ENCODE results near the gene MEMO1.
A peak's percentile ranks its signal among the peaks of the same experiment; 100 is the strongest.

MEMO1 gene

GRCh38 chr2:31983762-31984467 is 26.9 kb downstream of the MEMO1 start:
- ATAC-seq, result no peak
- TF ChIP-seq ZNF8 (CRISPR knock-in tag; IDR thresholded peaks at IDR 0.05) (no peak), TSHZ2 (CRISPR knock-in tag; IDR thresholded peaks at IDR 0.05) (no peak)

DNA sequence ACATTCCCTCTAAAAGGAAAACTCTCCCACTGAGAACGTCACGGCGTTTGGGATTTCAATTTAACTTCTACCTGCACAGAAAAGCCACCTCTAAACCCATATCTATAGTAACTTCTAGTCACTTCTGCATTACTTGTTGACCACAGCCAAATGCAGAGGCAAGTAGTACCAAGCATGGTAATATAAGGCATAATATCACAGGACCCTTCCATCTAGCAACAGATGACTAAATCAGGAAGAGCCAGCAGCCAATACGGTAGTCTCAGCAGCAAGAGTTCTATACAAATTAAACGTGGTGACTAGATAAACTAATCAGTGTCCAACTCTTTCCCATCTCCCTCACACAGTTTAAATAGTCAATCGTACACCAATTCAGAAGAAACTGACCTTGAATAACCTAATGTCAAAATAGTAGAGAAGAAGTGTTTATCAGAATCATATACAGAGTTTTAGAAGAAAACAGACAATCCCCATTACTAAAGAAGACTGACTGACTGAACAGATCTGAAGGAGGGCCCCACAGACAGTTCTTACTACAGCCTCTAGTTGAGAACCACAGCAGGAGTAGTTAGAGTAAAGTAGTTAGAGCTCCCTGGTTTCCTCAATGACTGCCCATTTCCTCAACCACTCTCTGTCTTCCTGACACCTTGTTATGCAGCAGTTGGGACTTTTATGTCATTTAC is 30.0 kb downstream of the MEMO1 start:
- TF ChIP-seq TOX (CRISPR knock-in tag; IDR thresholded peaks at IDR 0.05; ENCODE audit: borderline replicate concordance) (no peak), ZNF8 (CRISPR knock-in tag; IDR thresholded peaks at IDR 0.05) (no peak), ZFP30 (CRISPR knock-in tag; IDR thresholded peaks at IDR 0.05) (no peak), ZNF565 (CRISPR knock-in tag; conservative IDR thresholded peaks at IDR 0.05; ENCODE audit: low read depth) (no peak), OSR1 (CRISPR knock-in tag; IDR thresholded peaks at IDR 0.05) (no peak), ZNF70 (CRISPR knock-in tag; IDR thresholded peaks at IDR 0.05) (no peak), TCF4 (CRISPR knock-in tag; IDR thresholded peaks at IDR 0.05; ENCODE audit: borderline replicate concordance) (no peak), TSHZ2 (CRISPR knock-in tag; IDR thresholded peaks at IDR 0.05) (no peak), CSDC2 (CRISPR knock-in tag; IDR thresholded peaks at IDR 0.05) (no peak), PPARA (CRISPR knock-in tag; IDR thresholded peaks at IDR 0.05; ENCODE audit: borderline replicate concordance) (no peak)
- TF ChIP-seq, protein P1, sequence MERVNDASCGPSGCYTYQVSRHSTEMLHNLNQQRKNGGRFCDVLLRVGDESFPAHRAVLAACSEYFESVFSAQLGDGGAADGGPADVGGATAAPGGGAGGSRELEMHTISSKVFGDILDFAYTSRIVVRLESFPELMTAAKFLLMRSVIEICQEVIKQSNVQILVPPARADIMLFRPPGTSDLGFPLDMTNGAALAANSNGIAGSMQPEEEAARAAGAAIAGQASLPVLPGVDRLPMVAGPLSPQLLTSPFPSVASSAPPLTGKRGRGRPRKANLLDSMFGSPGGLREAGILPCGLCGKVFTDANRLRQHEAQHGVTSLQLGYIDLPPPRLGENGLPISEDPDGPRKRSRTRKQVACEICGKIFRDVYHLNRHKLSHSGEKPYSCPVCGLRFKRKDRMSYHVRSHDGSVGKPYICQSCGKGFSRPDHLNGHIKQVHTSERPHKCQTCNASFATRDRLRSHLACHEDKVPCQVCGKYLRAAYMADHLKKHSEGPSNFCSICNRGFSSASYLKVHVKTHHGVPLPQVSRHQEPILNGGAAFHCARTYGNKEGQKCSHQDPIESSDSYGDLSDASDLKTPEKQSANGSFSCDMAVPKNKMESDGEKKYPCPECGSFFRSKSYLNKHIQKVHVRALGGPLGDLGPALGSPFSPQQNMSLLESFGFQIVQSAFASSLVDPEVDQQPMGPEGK (CRISPR knock-in tag; IDR thresholded peaks at IDR 0.05; ENCODE audit: borderline replicate concordance), result no peak
- TF ChIP-seq, protein P2, sequence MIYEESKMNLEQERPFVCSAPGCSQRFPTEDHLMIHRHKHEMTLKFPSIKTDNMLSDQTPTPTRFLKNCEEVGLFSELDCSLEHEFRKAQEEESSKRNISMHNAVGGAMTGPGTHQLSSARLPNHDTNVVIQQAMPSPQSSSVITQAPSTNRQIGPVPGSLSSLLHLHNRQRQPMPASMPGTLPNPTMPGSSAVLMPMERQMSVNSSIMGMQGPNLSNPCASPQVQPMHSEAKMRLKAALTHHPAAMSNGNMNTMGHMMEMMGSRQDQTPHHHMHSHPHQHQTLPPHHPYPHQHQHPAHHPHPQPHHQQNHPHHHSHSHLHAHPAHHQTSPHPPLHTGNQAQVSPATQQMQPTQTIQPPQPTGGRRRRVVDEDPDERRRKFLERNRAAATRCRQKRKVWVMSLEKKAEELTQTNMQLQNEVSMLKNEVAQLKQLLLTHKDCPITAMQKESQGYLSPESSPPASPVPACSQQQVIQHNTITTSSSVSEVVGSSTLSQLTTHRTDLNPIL (CRISPR knock-in tag; IDR thresholded peaks at IDR 0.05; ENCODE audit: low read depth), result no peak
- peak; percentile 100 for ATAC-seq

GRCh38 chr2:31979956-31980355 is 30.9 kb downstream of the MEMO1 start:
- no peak for TF ChIP-seq PPARA (CRISPR knock-in tag; IDR thresholded peaks at IDR 0.05; ENCODE audit: borderline replicate concordance)
- TF ChIP-seq CSRNP3 (CRISPR knock-in tag; IDR thresholded peaks at IDR 0.05), result no peak
- TF ChIP-seq CSDC2 (CRISPR knock-in tag; IDR thresholded peaks at IDR 0.05), result no peak
- TF ChIP-seq ARNTL (CRISPR knock-in tag; IDR thresholded peaks at IDR 0.05; ENCODE audit: borderline replicate concordance, low read depth), result no peak
- no peak for TF ChIP-seq TSHZ2 (CRISPR knock-in tag; IDR thresholded peaks at IDR 0.05)
- no peak for TF ChIP-seq OSR1 (CRISPR knock-in tag; IDR thresholded peaks at IDR 0.05)
- TF ChIP-seq TOX (CRISPR knock-in tag; IDR thresholded peaks at IDR 0.05; ENCODE audit: borderline replicate concordance), result no peak
- no peak for TF ChIP-seq ZFP3 (CRISPR knock-in tag; IDR thresholded peaks at IDR 0.05)
- TF ChIP-seq, protein P2 (CRISPR knock-in tag; IDR thresholded peaks at IDR 0.05; ENCODE audit: low read depth), result no peak
- TF ChIP-seq BACH2 (CRISPR knock-in tag; IDR thresholded peaks at IDR 0.05; ENCODE audit: borderline replicate concordance), result no peak
- no peak for TF ChIP-seq ZC3H10 (CRISPR knock-in tag; IDR thresholded peaks at IDR 0.05)
- TF ChIP-seq RARB (CRISPR knock-in tag; IDR thresholded peaks at IDR 0.05), result no peak
- no peak for TF ChIP-seq ISL1 (CRISPR knock-in tag; IDR thresholded peaks at IDR 0.05)
- TF ChIP-seq ZNF8 (CRISPR knock-in tag; IDR thresholded peaks at IDR 0.05), result no peak
- TF ChIP-seq ZFP30 (CRISPR knock-in tag; IDR thresholded peaks at IDR 0.05), result no peak
- no peak for TF ChIP-seq ZNF565 (CRISPR knock-in tag; conservative IDR thresholded peaks at IDR 0.05; ENCODE audit: low read depth)
- TF ChIP-seq GLIS3 (CRISPR knock-in tag; IDR thresholded peaks at IDR 0.05), result no peak
- ATAC-seq, result peak; percentile 20; the same call in 1 of the 3 replicates
